Measurements from ENCODE around the gene SRSF9.
"Not testable (repeated sequence)": the region's sequence is repeated elsewhere in the genome, so short reads cannot be mapped to it uniquely, and the experiment has no call there.

Gene SRSF9

DNA sequence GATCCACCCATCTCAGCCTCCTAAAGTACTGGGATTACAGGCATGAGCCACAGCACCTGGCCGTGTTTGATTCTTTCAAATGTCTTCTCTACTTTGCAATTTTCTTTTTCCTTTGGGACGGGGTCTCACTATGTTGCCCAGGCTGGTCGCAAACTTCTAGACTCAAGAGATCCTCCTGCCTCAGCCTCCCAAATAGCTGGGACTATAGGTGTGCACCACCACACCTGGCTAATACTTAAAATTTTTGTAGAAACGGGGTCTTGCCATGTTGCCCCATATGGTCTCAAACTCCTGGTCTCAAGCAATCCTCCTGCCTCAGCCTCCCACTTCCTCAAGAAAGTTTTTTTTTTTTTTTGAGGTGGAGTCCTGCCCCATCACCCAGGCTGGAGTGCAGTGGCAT, 21.6 kb downstream of the SRSF9 start:
- DNase-seq (ENCODE audit: low read depth) = no peak

- not testable (repeated sequence) for DNase-seq (ENCODE audit: low read depth)
Measured at GRCh38 chr12:120446844-120447178, 22.7 kb downstream of the SRSF9 start.

DNA sequence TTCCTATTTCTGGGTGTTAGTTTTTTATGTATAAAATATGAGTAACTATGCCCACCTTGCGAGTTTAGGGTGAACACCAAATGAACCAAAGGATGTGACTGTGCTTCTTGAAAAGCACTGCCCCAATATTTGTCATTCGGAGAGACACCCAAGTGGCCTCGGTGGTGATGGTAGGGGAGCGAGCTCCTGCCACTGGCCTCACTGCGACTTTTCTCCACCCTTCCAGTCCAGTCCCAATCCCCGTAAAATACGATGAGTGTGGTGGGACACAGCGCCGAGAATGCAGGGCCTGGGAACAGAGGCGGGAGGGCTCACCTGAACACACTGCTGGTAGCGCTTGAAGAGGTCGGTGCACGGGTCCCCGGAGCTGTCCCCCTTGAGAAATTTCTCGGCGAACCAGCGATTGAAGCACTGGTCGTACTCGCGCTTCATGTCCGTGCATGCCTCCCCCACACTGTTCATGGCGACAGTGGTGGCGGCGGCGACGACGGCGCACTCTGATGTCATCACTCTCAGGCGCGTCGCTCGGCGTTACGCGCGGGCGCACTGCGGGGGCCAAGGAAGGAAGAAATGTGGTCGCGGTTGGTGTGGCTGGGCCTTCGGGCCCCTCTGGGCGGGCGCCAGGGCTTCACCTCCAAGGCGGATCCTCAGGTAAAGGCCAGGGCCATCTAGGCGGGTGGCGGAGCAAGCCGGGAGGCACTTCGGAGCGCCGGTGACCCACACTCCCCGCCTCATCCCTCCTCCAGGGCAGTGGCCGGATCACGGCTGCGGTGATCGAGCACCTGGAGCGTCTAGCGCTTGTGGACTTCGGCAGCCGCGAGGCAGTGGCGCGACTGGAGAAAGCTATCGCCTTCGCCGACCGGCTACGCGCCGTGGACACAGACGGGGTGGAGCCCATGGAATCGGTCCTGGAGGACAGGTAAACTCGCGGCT, 23.4 kb downstream of the SRSF9 start, which contains the start of the genes GATC and TRIAP1:
GATC (plus strand) TSS at position 534 of the 933 bp plus-strand sequence; CDS start at position 571, 37 bp downstream.
TRIAP1 (minus strand) TSS at position 474 of the 933 bp plus-strand sequence; CDS start at position 462, 12 bp downstream.
- no peak for DNase-seq (ENCODE audit: low read depth)

DNA sequence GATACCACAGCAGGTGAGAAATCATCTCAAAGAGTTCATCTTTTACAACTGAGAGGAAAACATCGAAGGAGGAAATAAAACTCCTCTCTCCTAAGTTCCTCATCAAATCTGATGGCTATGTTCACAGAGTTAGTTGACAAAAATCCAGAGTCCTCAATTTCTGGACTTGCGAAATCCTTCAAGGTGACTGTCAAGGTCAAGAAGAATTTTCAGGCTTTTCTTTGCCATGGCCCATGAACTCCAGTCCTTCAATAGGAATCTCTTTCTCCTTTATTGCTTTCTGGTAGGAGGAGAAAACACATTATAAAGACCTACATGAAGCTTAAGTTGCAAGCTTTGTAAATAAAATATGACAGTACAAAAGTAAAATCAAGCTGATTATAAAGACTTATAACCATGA, 24.9 kb downstream of the SRSF9 start:
- DNase-seq (ENCODE audit: low read depth) = no peak

GRCh38 chr12:120439646-120440247, 29.8 kb downstream of the SRSF9 start:
- DNase-seq (ENCODE audit: low read depth) = peak; percentile 22

GRCh38 chr12:120438495-120439198, 30.9 kb downstream of the SRSF9 start:
- no peak for DNase-seq (ENCODE audit: low read depth)

DNA sequence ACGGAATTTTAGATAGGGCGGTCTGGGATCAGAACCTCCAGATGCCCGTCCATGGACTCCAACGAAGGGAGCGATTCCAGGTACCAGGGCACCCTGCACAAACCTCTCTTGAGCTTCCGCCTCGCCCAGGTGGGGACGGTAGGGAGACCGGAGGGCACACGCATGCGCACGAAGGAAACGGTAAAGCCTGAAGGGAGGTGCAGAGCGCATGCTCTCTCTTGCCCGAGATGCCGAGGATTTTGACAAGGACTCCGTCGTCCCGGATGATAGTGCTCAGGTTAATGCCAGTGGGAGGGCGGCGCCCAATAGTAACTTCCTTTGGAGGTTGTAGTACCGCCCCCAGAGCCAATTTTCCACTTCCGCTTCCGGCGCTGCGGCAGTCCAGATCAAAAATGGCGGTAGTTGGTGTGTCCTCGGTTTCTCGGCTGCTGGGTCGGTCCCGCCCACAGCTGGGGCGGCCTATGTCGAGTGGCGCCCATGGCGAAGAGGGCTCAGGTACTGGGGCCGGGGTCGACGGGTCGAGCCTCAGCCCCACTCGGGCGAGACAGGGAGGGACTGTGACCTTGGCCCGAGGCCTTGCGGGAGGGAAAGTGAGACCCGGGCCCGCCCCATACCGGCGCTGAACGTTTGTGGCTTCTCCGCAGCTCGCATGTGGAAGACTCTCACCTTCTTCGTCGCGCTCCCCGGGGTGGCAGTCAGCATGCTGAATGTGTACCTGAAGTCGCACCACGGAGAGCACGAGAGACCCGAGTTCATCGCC, 31.6 kb downstream of the SRSF9 start, which contains the start of gene COX6A1:
COX6A1 (plus strand) TSS at position 379 of the 760 bp plus-strand sequence; CDS start at position 393, 14 bp downstream.
- DNase-seq (ENCODE audit: low read depth) = peak; percentile 94

- DNase-seq (ENCODE audit: low read depth) = no peak
Measured at GRCh38 chr12:120432772-120433525, 36.6 kb downstream of the SRSF9 start.

- no peak for DNase-seq (ENCODE audit: low read depth)
Measured at GRCh38 chr12:120429368-120429767, 40.2 kb downstream of the SRSF9 start.

DNA sequence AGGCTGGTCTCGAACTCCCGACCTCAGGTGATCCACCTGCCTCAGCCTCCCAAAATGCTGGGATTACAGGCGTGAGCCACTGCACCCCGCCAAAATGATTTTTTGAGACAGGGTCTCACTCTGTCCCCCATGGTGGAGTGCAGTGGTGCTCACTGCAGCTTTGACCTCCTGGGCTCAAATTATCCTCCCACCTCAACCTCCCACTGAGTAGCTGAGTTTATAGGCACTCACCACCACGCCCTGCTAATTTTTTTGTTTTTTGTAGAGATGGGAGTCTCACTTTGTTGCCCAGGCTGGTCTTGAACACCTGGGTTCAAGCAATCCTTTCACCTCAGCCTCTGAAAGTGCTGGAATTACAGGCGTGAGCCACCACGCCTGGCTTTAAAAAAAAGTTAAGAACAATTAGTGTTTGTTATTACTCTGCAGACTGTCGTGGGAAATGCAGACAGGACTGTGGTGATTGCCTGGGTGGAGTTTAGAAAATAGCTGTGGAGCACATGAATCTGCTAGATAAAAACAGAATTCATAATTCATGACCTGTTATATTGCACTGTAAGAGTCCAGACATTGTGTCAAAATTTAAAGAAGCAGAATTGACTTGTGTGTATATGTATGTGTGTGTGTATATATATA, 40.8 kb downstream of the SRSF9 start:
- no peak for DNase-seq (ENCODE audit: low read depth)

DNA sequence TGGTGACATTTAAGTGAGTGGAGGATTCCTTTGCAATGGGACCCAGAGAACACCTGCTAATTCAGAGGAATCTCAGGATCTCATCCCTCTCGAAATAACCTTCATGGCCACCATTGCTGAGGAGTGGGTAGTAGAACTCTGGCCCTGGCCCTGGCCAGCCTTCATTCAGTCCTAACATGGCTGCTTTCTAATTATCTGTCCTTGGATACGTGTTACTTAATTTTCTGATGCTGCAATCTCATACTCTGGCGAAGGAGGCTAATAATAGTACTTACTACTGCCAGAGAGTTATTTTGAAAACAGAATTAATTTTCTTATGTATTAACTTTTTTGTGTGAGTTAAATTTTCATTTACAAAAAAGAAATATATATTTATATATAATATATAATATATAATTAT, 43.8 kb downstream of the SRSF9 start:
- no peak for DNase-seq (ENCODE audit: low read depth)

DNA sequence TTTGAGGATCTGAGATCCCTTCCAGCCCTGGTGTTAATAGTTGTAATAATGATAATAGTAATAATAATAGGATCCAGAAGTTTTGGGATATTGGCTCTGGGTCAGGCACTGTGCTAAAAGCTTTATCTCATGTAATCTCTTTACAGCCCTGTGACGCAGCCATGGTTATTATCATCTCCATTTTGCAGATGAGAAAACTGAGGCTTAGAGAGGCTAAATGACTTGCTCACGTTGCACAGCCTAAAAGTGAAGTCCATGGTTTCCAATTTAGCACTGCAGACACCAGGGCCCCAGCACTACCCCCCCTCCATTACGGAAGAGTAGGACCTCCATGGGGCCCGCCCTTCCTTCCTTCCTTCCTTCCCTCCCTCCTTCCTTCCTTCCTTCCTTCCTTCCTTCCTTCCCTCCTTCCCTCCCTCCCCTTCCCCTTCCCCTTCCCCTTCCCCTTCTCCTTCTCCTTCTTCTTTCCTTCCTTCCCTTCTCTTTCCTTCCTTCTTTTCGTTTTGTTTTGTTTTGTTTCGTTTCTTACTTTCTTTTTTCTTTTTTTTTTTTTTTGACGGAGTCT, 46.6 kb downstream of the SRSF9 start:
- DNase-seq (ENCODE audit: low read depth) = no peak

GRCh38 chr12:120421701-120422100, 47.8 kb downstream of the SRSF9 start:
- DNase-seq (ENCODE audit: low read depth) = no peak

DNA sequence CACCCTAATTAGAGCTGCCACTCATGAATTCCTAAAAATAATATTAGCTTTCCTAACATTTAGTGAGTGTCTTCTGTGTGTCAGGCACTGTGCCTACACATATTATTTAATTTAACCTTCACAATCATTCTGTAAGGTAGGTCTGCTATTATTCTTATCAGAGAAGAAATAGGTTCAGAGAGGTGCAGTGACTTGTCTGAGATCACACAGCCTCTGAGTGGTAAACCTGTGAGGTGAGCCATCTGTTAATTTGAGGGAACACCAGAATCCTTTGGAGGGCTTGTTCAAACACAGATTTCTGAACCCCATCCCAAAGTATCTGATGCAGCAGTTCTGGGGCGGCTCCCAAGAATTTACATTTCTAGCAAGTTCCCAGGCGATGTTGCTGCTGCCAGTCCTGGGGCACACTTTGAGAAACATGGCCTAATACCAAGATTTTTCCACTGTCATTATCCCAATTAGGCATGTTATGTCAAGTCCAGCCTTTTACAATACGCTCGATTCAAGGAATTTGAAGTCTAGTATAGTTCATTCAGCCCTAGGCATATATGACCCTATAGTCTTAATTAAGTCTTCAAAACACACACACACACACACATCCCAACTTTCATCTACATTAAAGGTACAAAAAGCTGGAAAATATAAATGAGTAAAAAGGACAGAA, 51.5 kb downstream of the SRSF9 start:
- no peak for DNase-seq (ENCODE audit: low read depth)

GRCh38 chr12:120416490-120417216, 52.9 kb downstream of the SRSF9 start:
- DNase-seq (ENCODE audit: low read depth) = no peak

DNA sequence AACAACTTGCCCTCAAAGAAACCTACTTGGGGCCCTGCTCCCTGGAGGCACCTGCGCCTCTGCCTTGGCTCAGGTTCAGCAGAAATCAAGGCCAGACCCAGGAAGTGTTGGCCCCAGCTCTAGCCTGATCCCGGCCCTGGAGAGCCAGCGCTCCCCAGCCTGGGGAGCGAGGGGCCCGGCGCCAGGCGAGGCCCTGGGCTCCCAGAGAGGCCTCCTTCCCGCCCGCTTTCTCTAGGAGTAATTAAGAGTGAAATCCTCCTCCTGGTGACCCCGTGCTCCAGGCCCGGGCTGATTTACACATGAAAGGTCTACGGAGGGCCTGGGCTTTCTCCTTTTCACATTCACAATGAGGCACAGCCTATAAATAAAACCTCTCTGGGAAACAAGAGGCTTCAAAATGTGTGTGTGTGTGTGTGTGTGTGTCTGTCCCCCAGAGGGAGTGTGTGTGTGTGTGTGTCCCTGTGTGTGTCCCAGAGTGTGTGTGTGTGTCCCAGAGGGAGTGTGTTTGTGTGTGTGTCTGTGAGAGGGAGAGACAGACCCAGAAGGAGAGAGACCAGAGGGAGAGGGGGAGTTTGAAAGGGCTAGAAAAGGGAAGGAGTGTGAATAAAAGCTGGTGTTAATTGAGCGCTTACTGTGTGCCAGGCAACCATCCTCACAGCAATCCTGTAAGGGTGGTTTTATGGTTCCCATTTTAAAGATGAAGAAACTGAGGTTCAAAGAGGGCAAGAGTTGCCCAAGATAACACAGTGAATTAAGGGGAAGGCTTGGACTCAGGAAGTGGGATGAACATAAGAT, 55.5 kb downstream of the SRSF9 start:
- DNase-seq (ENCODE audit: low read depth) = no peak

DNA sequence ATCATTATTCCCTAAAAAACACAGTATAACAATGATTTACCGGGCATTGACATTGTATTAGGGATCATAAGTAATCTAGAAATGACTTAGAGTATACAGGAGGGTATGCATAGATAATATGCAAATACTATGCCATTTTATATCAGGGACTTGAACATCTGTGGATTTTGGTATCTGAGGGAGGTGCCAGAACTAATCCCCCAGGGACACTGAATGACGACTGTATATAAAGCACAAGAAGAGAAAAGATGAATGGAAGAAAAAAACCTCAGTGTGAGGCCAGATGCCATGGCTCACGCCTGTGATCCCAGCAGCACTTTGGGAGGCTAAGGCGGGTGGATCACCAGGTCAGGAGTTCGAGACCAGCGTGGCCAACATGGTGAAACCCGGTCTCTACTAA, 57.1 kb downstream of the SRSF9 start:
- no peak for DNase-seq (ENCODE audit: low read depth)

All from fibroblast of the conjunctiva (primary cell).